Left lung (tissue), 10 donors: ENCODE measurements around the gene MOB3B. TPM values are rescaled to one million over a fixed set of nuclear protein-coding genes. Genes with fewer than 3 reads are reported as not detected.

Experiments
- ATAC-seq: fragments of 200-7000 bp; cut with Tn5 transposase; one replicate; pipeline ENCODE4 v1.9.1; 2020; ENCODE audit warnings: moderate library complexity
- DNase-seq, 4 donors: peaks; one replicate each; pipeline ENCODE4 v3.0.0-alpha.2; 2013 to 2020
- H3K27ac ChIP-seq, 2 donors: fragments of 200-600 bp; sonication (generic) in 1 of 2; one replicate each; pipeline versions ENCODE4 v1.5.0 to v1.8.0; 2020 to 2021
- H3K27me3 ChIP-seq, 2 donors: fragments of 200-600 bp; sonication (generic) in 1 of 2; one replicate each; pipeline versions ENCODE4 v1.5.0 to v1.8.0; 2020 to 2021
- H3K36me3 ChIP-seq, 2 donors: fragments of 200-600 bp; sonication (generic) in 1 of 2; one replicate each; pipeline versions ENCODE4 v1.5.0 to v1.8.0; 2020 to 2021
- H3K4me1 ChIP-seq, 2 donors: fragments of 200-600 bp; one replicate each; pipeline ENCODE4 v1.8.0; 2021
- H3K4me3 ChIP-seq, 2 donors: fragments of 200-600 bp; sonication (generic) in 1 of 2; one replicate each; pipeline versions ENCODE4 v1.5.0 to v1.8.0; 2020 to 2021; ENCODE audit warnings: mild to moderate bottlenecking in 1 of 2
- H3K9me3 ChIP-seq, 2 donors: fragments of 200-600 bp; sonication (generic) in 1 of 2; one replicate each; pipeline versions ENCODE4 v1.5.0 to v1.8.0; 2020 to 2021
- CTCF ChIP-seq, 2 donors: fragments of 200-600 bp; sonication (generic) in 1 of 2; IDR thresholded peaks; one replicate each; pipeline versions ENCODE4 v1.5.0 to v1.8.0; 2021; ENCODE audit warnings: antibody characterized with exemption in 2 of 2
- intact Hi-C, 2 donors: fragments of 100-400 bp; cut with DNase I; formaldehyde crosslinking; loops; one replicate each; pipeline versions ENCODE4 v1.11.2 to v1.14.2; 2022
- polyA plus RNA-seq, 6 donors: library from polyadenylated mRNA; unstranded; fragments of 120-200 nt; gene quantifications; one replicate each; pipeline ENCODE4 v1.2.1, GENCODE V29; 2013; ENCODE audit not compliant: insufficient read length in 6 of 6
- total RNA-seq, 2 donors: library from RNA; stranded (reverse); fragmentation: NEBNext Ultra II Directional; extraction: Animal tissue kit (Norgen Biotek cat#: 25700); gene quantifications; one replicate each; pipeline ENCODE4 v1.2.1, GENCODE V29; 2021
- donor health status: DM: no; HTN: yes; CAD: no.
- donor health status: DM: no; HTN: no; CAD: no.

Gene MOB3B
- total and polyA plus RNA-seq, 8 donors, result 7.2 to 18.3 (median 15.8) TPM

DNA sequence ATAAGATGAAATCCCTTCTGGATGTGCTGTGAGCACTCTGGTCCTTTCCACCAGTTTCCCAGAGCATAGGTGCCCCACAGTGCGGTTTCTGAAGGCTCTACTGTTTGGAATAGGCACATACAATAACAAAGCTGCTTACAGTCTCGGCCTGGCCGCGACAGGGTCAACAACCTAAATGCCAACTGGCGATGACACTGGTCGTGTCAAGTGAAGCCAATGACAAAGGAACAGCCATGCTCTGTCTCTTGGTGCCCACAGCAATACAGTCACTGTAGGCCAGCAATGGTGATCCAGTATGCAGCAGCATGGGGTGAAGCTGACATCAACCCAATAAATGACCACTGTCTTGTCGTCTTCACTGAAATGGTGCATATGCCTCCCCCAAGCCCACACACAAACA lies 184.8 kb downstream of the MOB3B start:
- H3K4me3 ChIP-seq, result no peak overlapping the region
- no peaks in the 10 kb centered on the region for H3K36me3 ChIP-seq
- H3K4me1 ChIP-seq, result peaks cover 4 to 12% of the 10 kb centered on the region in 2 donors
- ATAC-seq, result no peak
- H3K27ac ChIP-seq, result no peak overlapping the region
- no peak for TF ChIP-seq CTCF (IDR thresholded peaks at IDR 0.05)
- DNase-seq, result no peak
- no peaks in the 10 kb centered on the region for H3K27me3 ChIP-seq
- no peaks in the 10 kb centered on the region for H3K9me3 ChIP-seq
- intact Hi-C loops, result no loop called here

DNA sequence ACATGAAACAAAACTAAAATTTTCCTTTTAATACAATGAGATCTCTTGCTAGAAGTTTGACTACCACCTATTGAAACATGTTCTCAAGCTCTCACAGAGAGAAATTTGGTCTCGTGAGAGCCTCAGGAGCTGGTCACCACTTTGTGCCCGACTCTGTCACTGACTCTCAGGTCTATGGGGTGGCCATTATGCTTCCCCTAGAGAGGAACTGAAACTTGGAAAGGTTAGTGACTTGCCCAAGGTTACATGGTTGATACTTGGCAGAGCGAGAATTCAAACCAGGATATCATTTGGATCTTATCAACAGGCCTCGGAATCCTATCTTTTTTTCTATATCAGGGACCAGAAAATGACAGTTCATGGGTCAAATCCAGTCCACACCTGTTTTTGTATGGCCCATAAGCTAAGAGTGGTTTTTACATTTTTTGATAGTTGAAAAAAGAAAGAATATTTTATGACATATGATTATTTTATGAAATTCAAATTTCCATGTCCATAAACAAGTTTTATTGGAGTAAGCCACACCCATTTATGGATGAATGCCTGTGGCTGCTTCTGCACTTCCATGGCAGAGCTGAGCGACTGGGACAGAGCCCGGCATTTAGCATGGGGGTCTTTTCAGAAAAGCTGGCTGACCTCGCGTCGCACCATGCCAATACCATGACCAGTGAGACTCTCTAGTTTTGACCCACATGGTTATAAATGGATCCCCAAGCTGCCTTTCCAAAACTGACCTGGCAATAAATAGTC lies 187.9 kb downstream of the MOB3B start:
- no peak for ATAC-seq
- intact Hi-C loops, result no loop called here
- no peak for TF ChIP-seq CTCF (IDR thresholded peaks at IDR 0.05)
- DNase-seq, result no peak
- no peaks in the 10 kb centered on the region for H3K9me3 ChIP-seq
- no peaks in the 10 kb centered on the region for H3K27me3 ChIP-seq
- H3K27ac ChIP-seq, result peak overlapping the region in 1 of 2 donors; percentile 6
- no peak overlapping the region for H3K4me3 ChIP-seq
- H3K4me1 ChIP-seq, result peaks cover 17 to 34% of the 10 kb centered on the region in 2 donors
- H3K36me3 ChIP-seq, result no peaks in the 10 kb centered on the region

- ATAC-seq, result no peak
- Histone ChIP-seq H3K27ac (peak overlapping the region in 1 of 2 donors; percentile 6), H3K4me3 (no peak overlapping the region), H3K9me3 (no peaks in the 10 kb centered on the region), H3K27me3 (no peaks in the 10 kb centered on the region), H3K4me1 (peaks cover 17 to 34% of the 10 kb centered on the region in 2 donors), H3K36me3 (no peaks in the 10 kb centered on the region)
- no peak for TF ChIP-seq CTCF (IDR thresholded peaks at IDR 0.05)
- DNase-seq, result no peak
- intact Hi-C loops, result no loop called here
These were observed 188.6 kb downstream of the MOB3B start for GRCh38 chr9:27340961-27341511.

- no peak for TF ChIP-seq CTCF (IDR thresholded peaks at IDR 0.05)
- H3K4me3 ChIP-seq, result no peak overlapping the region
- ATAC-seq, result no peak
- H3K9me3 ChIP-seq, result no peaks in the 10 kb centered on the region
- peaks cover 17 to 34% of the 10 kb centered on the region in 2 donors for H3K4me1 ChIP-seq
- no peaks in the 10 kb centered on the region for H3K36me3 ChIP-seq
- peak overlapping the region; percentile 0 to 62 for H3K27ac ChIP-seq
- H3K27me3 ChIP-seq, result no peaks in the 10 kb centered on the region
- no peak for DNase-seq
- intact Hi-C loops, result no loop called here
These were observed 189.3 kb downstream of the MOB3B start for GRCh38 chr9:27340285-27340674.

- Histone ChIP-seq H3K4me1 (peaks cover 17 to 34% of the 10 kb centered on the region in 2 donors), H3K9me3 (no peaks in the 10 kb centered on the region), H3K27me3 (no peaks in the 10 kb centered on the region), H3K27ac (peak overlapping the region; percentile 0 to 62), H3K36me3 (no peaks in the 10 kb centered on the region), H3K4me3 (no peak overlapping the region)
- no peak for DNase-seq
- intact Hi-C loops, result loop anchor here (5.0 to 10.0 kb wide), 2 partner anchors 188 to 195 kb away; partner anchors contain the start of gene MOB3B (in 1 of the 2)
- peak; percentile 24 for ATAC-seq
- no peak for TF ChIP-seq CTCF (IDR thresholded peaks at IDR 0.05)
These were observed 189.8 kb downstream of the MOB3B start for GRCh38 chr9:27339661-27340284.
